ENCODE data around the gene STRADB. TPM values are rescaled to one million over a fixed set of nuclear protein-coding genes. Genes with fewer than 3 reads are reported as not detected.
"Not testable (repeated sequence)": the region's sequence is repeated elsewhere in the genome, so short reads cannot be mapped to it uniquely, and the experiment has no call there.

The STRADB gene
- total RNA-seq, 1 donor from 2014 or later: 13.7 TPM

GRCh38 chr2:201470821-201471731 is 19.5 kb downstream of the STRADB start:
- no peak for DNase-seq (ENCODE audit: low spot score)
- H3K4me3 Mint-ChIP-seq (ENCODE audit: unreplicated experiment): no peak overlapping the region
- H3K4me1 Mint-ChIP-seq (ENCODE audit: low read depth): peaks cover 28% of the 10 kb centered on the region

GRCh38 chr2:201471732-201472393 is 20.3 kb downstream of the STRADB start:
- no peak for DNase-seq (ENCODE audit: low spot score)
- no peaks in the 10 kb centered on the region for H3K9me3 Mint-ChIP-seq (ENCODE audit: low read depth)
- peaks cover 42% of the 10 kb centered on the region for H3K36me3 Mint-ChIP-seq (ENCODE audit: low read depth)
- no peak for TF ChIP-seq CTCF (IDR thresholded peaks at IDR 0.05)
- no peak overlapping the region for H3K4me3 Mint-ChIP-seq (ENCODE audit: unreplicated experiment)
- H3K4me1 Mint-ChIP-seq (ENCODE audit: low read depth): peaks cover 20% of the 10 kb centered on the region
- no peak overlapping the region for H3K27ac Mint-ChIP-seq (ENCODE audit: unreplicated experiment)
- H3K27me3 Mint-ChIP-seq (ENCODE audit: low read depth): no peaks in the 10 kb centered on the region

More at GRCh38 chr2:201470821-201471731, 19.5 kb downstream of the STRADB start:
- H3K36me3 Mint-ChIP-seq (ENCODE audit: low read depth): peaks cover 42% of the 10 kb centered on the region
- no peak overlapping the region for H3K27ac Mint-ChIP-seq (ENCODE audit: unreplicated experiment)
- H3K9me3 Mint-ChIP-seq (ENCODE audit: low read depth): no peaks in the 10 kb centered on the region
- no peaks in the 10 kb centered on the region for H3K27me3 Mint-ChIP-seq (ENCODE audit: low read depth)
- TF ChIP-seq CTCF (IDR thresholded peaks at IDR 0.05): no peak

- Mint-ChIP-seq H3K27me3 (ENCODE audit: low read depth) (no peaks in the 10 kb centered on the region), H3K9me3 (ENCODE audit: low read depth) (no peaks in the 10 kb centered on the region), H3K27ac (ENCODE audit: unreplicated experiment) (no peak overlapping the region), H3K4me3 (ENCODE audit: unreplicated experiment) (no peak overlapping the region), H3K4me1 (ENCODE audit: low read depth) (peaks cover 14% of the 10 kb centered on the region), H3K36me3 (ENCODE audit: low read depth) (peaks cover 42% of the 10 kb centered on the region)
- no peak for DNase-seq (ENCODE audit: low spot score)
- no peak for TF ChIP-seq CTCF (IDR thresholded peaks at IDR 0.05)
These were observed 20.9 kb downstream of the STRADB start for GRCh38 chr2:201472411-201472810.

- Mint-ChIP-seq H3K27ac (ENCODE audit: unreplicated experiment) (no peak overlapping the region), H3K9me3 (ENCODE audit: low read depth) (no peaks in the 10 kb centered on the region), H3K4me1 (ENCODE audit: low read depth) (no peaks in the 10 kb centered on the region), H3K4me3 (ENCODE audit: unreplicated experiment) (no peak overlapping the region), H3K36me3 (ENCODE audit: low read depth) (peaks cover 9% of the 10 kb centered on the region), H3K27me3 (ENCODE audit: low read depth) (no peaks in the 10 kb centered on the region)
- TF ChIP-seq CTCF (IDR thresholded peaks at IDR 0.05): no peak
- no peak for DNase-seq (ENCODE audit: low spot score)
These were observed 31.0 kb downstream of the STRADB start for GRCh38 chr2:201482543-201482942.

- Mint-ChIP-seq H3K27me3 (ENCODE audit: low read depth) (no peaks in the 10 kb centered on the region), H3K4me1 (ENCODE audit: low read depth) (no peaks in the 10 kb centered on the region), H3K4me3 (ENCODE audit: unreplicated experiment) (no peak overlapping the region), H3K36me3 (ENCODE audit: low read depth) (peaks cover 7% of the 10 kb centered on the region), H3K9me3 (ENCODE audit: low read depth) (no peaks in the 10 kb centered on the region), H3K27ac (ENCODE audit: unreplicated experiment) (no peak overlapping the region)
- DNase-seq (ENCODE audit: low spot score): no peak
- TF ChIP-seq CTCF (IDR thresholded peaks at IDR 0.05): no peak
These were observed 31.8 kb downstream of the STRADB start for GRCh38 chr2:201483342-201483741.

- not testable (repeated sequence) for H3K27me3 Mint-ChIP-seq (ENCODE audit: low read depth); DNase-seq (ENCODE audit: low spot score); H3K9me3 Mint-ChIP-seq (ENCODE audit: low read depth); H3K4me1 Mint-ChIP-seq (ENCODE audit: low read depth); H3K27ac Mint-ChIP-seq (ENCODE audit: unreplicated experiment); H3K4me3 Mint-ChIP-seq (ENCODE audit: unreplicated experiment); H3K36me3 Mint-ChIP-seq (ENCODE audit: low read depth)
These were observed 32.2 kb downstream of the STRADB start for GRCh38 chr2:201483758-201484157.

Measured in chondrocyte (in vitro differentiated cells).